IMR-90 (cell line): ENCODE data around the gene KCNK6. TPM values are rescaled to one million over a fixed set of nuclear protein-coding genes. Genes with fewer than 3 reads are reported as not detected.

ENCODE experiments used
- ATAC-seq: fragments of 200-7000 bp; cut with Tn5 transposase; 2 replicates; pipeline ENCODE4 v1.9.1; 2020; ENCODE audit warnings: low read depth, mild to moderate bottlenecking, moderate library complexity
- BruUV-seq: library from RNA; stranded (reverse); fragments of 400-500 nt; replicated peaks from 2 replicates; lab custom pipeline; 2021; lab: Mats Ljungman, UMichigan
- CTCF ChIA-PET: fragments of 300-600 bp; formaldehyde crosslinking; extraction: SDS; loops from one replicate; lab custom pipeline; 2021; ENCODE audit warnings: antibody characterized with exemption; lab: Yijun Ruan, JAX
- POLR2A ChIA-PET: fragments of 300-600 bp; sonication (Branson Sonifier 250); formaldehyde crosslinking; loops from one replicate; lab custom pipeline; 2022; ENCODE audit warnings: antibody characterized with exemption; ENCODE audit not compliant: unreplicated experiment; lab: Charles Lee
- DNase-seq: peaks from one replicate; pipeline ENCODE4 v3.0.0; 2013
- H2AFZ ChIP-seq: replicated peaks from 2 replicates; pipeline ENCODE3; 2013; ENCODE audit warnings: low read length, mild to moderate bottlenecking; ENCODE audit not compliant: poor library complexity
- H2AK5ac ChIP-seq: 2 replicates; pipeline ENCODE4 v1.6.1; 2013; ENCODE audit warnings: low read depth, low read length, inconsistent platforms
- H2AK9ac ChIP-seq: replicated peaks from 2 replicates; pipeline ENCODE3; 2013; ENCODE audit warnings: mild to moderate bottlenecking, low read depth, low read length, moderate library complexity; ENCODE audit not compliant: poor library complexity
- H2BK120ac ChIP-seq: 2 replicates; pipeline ENCODE4 v1.6.1; 2013; ENCODE audit warnings: low read depth, low read length, inconsistent platforms
- H2BK15ac ChIP-seq: 3 replicates; pipeline ENCODE4 v1.6.1; 2013; ENCODE audit warnings: low read depth, low read length, inconsistent platforms
- H2BK20ac ChIP-seq: 2 replicates; pipeline ENCODE4 v1.6.1; 2013; ENCODE audit warnings: low read depth, mild to moderate bottlenecking, inconsistent platforms, low read length, moderate library complexity
- H2BK5ac ChIP-seq: 2 replicates; pipeline ENCODE4 v1.6.1; 2013; ENCODE audit warnings: mild to moderate bottlenecking, low read depth, low read length, inconsistent platforms; ENCODE audit not compliant: poor library complexity, severe bottlenecking
- H3K14ac ChIP-seq: replicated peaks from 2 replicates; pipeline ENCODE4 v1.6.1; 2013; ENCODE audit warnings: low read depth, low read length, inconsistent platforms
- H3K18ac ChIP-seq: 2 replicates; pipeline ENCODE4 v1.6.1; 2013; ENCODE audit warnings: low read depth, low read length, control low read depth
- H3K23ac ChIP-seq: 2 replicates; pipeline ENCODE4 v1.6.1; 2013; ENCODE audit warnings: low read depth, low read length, inconsistent platforms
- H3K27ac ChIP-seq: 2 replicates; pipeline ENCODE4 v1.5.1; 2013; ENCODE audit warnings: mild to moderate bottlenecking, control low read depth, low read length; ENCODE audit not compliant: insufficient read depth
- H3K27me3 ChIP-seq: 2 replicates; pipeline ENCODE4 v1.6.1; 2013; ENCODE audit warnings: low read length; ENCODE audit not compliant: control insufficient read depth, insufficient read depth
- H3K36me3 ChIP-seq: 2 replicates; pipeline ENCODE4 v1.6.1; 2013; ENCODE audit warnings: low read length, mixed read lengths; ENCODE audit not compliant: control insufficient read depth, insufficient read depth
- H3K4ac ChIP-seq: 2 replicates; pipeline ENCODE4 v1.6.1; 2013; ENCODE audit warnings: low read depth, low read length, inconsistent platforms
- H3K4me1 ChIP-seq: 2 replicates; pipeline ENCODE4 v1.6.1; 2013; ENCODE audit warnings: low read length, mixed read lengths; ENCODE audit not compliant: control insufficient read depth, insufficient read depth
- H3K4me2 ChIP-seq: 2 replicates; pipeline ENCODE4 v1.6.1; 2013; ENCODE audit warnings: low read depth, mild to moderate bottlenecking, control low read depth, low read length, moderate library complexity
- H3K4me3 ChIP-seq: 2 replicates; pipeline ENCODE4 v1.5.1; 2013; ENCODE audit warnings: low read depth, mild to moderate bottlenecking, control low read depth, low read length, moderate library complexity; ENCODE audit not compliant: insufficient read depth
- H3K56ac ChIP-seq: 2 replicates; pipeline ENCODE4 v1.6.1; 2013; ENCODE audit warnings: low read length, inconsistent platforms; ENCODE audit not compliant: insufficient read depth; ENCODE audit errors: extremely low read depth
- H3K79me1 ChIP-seq, 2 experiments: 2 replicates each; pipeline ENCODE4 v1.6.1; 2013; ENCODE audit warnings: low read length in 2 of 2, inconsistent platforms in 1 of 2, low read depth in 1 of 2
- H3K9ac ChIP-seq: 2 replicates; pipeline ENCODE4 v1.6.1; 2013; ENCODE audit warnings: low read depth, low read length, control low read depth
- H3K9me1 ChIP-seq: 2 replicates; pipeline ENCODE4 v1.6.1; 2013; ENCODE audit warnings: low read length, inconsistent platforms; ENCODE audit not compliant: insufficient read depth
- H3K9me3 ChIP-seq: 2 replicates; pipeline ENCODE4 v1.6.1; 2013; ENCODE audit warnings: low read length; ENCODE audit not compliant: control insufficient read depth, insufficient read depth
- H4K20me1 ChIP-seq: 2 replicates; pipeline ENCODE4 v1.6.1; 2013; ENCODE audit warnings: low read length, inconsistent platforms; ENCODE audit not compliant: insufficient read depth
- H4K5ac ChIP-seq: 2 replicates; pipeline ENCODE4 v1.6.1; 2013; ENCODE audit warnings: mild to moderate bottlenecking, low read depth, low read length, control low read depth
- H4K8ac ChIP-seq, 2 experiments: 2 replicates each; pipeline ENCODE4 v1.6.1; 2013; ENCODE audit warnings: low read depth in 2 of 2, low read length in 2 of 2, control low read depth in 1 of 2, inconsistent platforms in 1 of 2
- H4K91ac ChIP-seq: 2 replicates; pipeline ENCODE4 v1.6.1; 2013; ENCODE audit warnings: low read depth, low read length, inconsistent platforms; ENCODE audit not compliant: insufficient read depth
- CEBPB ChIP-seq: IDR thresholded peaks from 2 replicates; pipeline ENCODE4 v1.6.1; 2012; ENCODE audit warnings: low read depth, low read length, improper control_type of control experiment
- RCOR1 ChIP-seq: IDR thresholded peaks from 2 replicates; pipeline ENCODE4 v1.6.1; 2012; ENCODE audit warnings: mild to moderate bottlenecking, low read length, improper control_type of control experiment; ENCODE audit not compliant: insufficient replicate concordance
- WGBS, 2 experiments: methylation state at CpG; one replicate each; pipeline versions ENCODE4 v1.1.5 to v1.1.7; 2013; ENCODE audit warnings: missing lambda C conversion rate in 2 of 2; ENCODE audit not compliant: insufficient read length in 1 of 2; ENCODE audit errors: extremely low coverage in 2 of 2; 5-methylcytosine and 5-hydroxymethylcytosine counted together
- dilution Hi-C: fragments of 300-500 bp; cut with HindIII; formaldehyde crosslinking; loops from one replicate; pipeline ENCODE4 v1.14.3; 2018; ENCODE audit warnings: low sequenced_read_pairs; ENCODE audit not compliant: unreplicated experiment
- in situ Hi-C: fragments of 300-500 bp; cut with MboI; formaldehyde crosslinking; loops from 3 replicates; pipeline ENCODE4 v1.14.3; 2019; ENCODE audit warnings: low sequenced_read_pairs, inconsistent platforms, mixed read lengths
- intact Hi-C: fragments of 100-400 bp; cut with micrococcal nuclease; formaldehyde crosslinking; loops from 2 replicates; pipeline ENCODE4 v1.10.0; 2022
- polyA plus RNA-seq, 3 experiments: library from polyadenylated mRNA; depleted of rRNA; stranded (reverse); fragments of >200 nt; gene quantifications; 2 replicates each; pipeline ENCODE4 v1.2.3, GENCODE V29; 2012; ENCODE audit warnings: low replicate concordance in 1 of 3
- total RNA-seq: library from RNA; depleted of rRNA; stranded (reverse); fragments of >200 nt; gene quantifications from 2 replicates; pipeline ENCODE4 v1.2.3, GENCODE V29; 2012

The KCNK6 gene
- total and polyA plus RNA-seq, 2 of the 4 experiments (the other 2 are of a cell fraction), result 2.7 to 4.5 TPM

GRCh38 chr19:38333245-38333644, 13.6 kb downstream of the KCNK6 start:
- no peak overlapping the region for H2AFZ ChIP-seq
- H3K23ac ChIP-seq, result no peak overlapping the region
- dilution Hi-C loops (no loop called here), in situ Hi-C loops (loop anchor here (5.0 to 10.0 kb wide), 2 partner anchors 101 to 438 kb away; no protein-coding TSS in a partner anchor), intact Hi-C loops (no loop called here)
- no peak overlapping the region for H4K8ac ChIP-seq
- no peak overlapping the region for H2AK5ac ChIP-seq
- no peak overlapping the region for H4K5ac ChIP-seq
- peaks cover 5% of the 10 kb centered on the region; the same call in 1 of the 2 replicates for H3K9me1 ChIP-seq
- H3K4me2 ChIP-seq, result no peak overlapping the region
- no peak overlapping the region for H4K91ac ChIP-seq
- no CpG with 5 or more reads among the region's 9 CpGs for WGBS, 2 experiments
- H3K27me3 ChIP-seq, result no peaks in the 10 kb centered on the region
- H3K18ac ChIP-seq, result no peak overlapping the region
- H2BK120ac ChIP-seq, result no peak overlapping the region
- no peaks in the 10 kb centered on the region for H3K9me3 ChIP-seq
- H3K14ac ChIP-seq, result no peak overlapping the region
- H3K36me3 ChIP-seq, result peaks cover 2% of the 10 kb centered on the region; the same call in 1 of the 2 replicates
- no peak overlapping the region for H3K4ac ChIP-seq
- BruUV-seq, result no TSS peak
- no peaks in the 10 kb centered on the region; a peak in 1 of 4 replicates for H3K79me1 ChIP-seq
- no peak overlapping the region for H3K9ac ChIP-seq
- no peak overlapping the region for H2BK15ac ChIP-seq
- no peak overlapping the region for H2BK20ac ChIP-seq
- POLR2A ChIA-PET, result no interaction called here
- no peak overlapping the region for H2AK9ac ChIP-seq
- CTCF ChIA-PET, result interaction anchor here (1.7 kb wide), 1 partner anchor 89 kb away, joined by 6 read pairs; no protein-coding TSS in a partner anchor
- ATAC-seq (no peak), DNase-seq (peak; percentile 28)
- no peaks in the 10 kb centered on the region for H4K20me1 ChIP-seq
- H2BK5ac ChIP-seq, result no peak overlapping the region
- no peak overlapping the region for H3K56ac ChIP-seq
- no peak overlapping the region for H3K4me3 ChIP-seq
- H3K4me1 ChIP-seq, result no peaks in the 10 kb centered on the region
- TF ChIP-seq RCOR1, result no peak
- TF ChIP-seq CEBPB, result peak; percentile 74
- H3K27ac ChIP-seq, result no peak overlapping the region
